Coronary artery (tissue), 2 donors: ENCODE results near the gene INF2.

ENCODE experiments used
- DNase-seq: peaks from one replicate; pipeline ENCODE4 v3.0.0-alpha.2; 2017; ENCODE audit warnings: low spot score
- H3K27ac ChIP-seq, 2 donors: fragments of 200-600 bp; sonication (generic); one replicate each; pipeline ENCODE4 v1.5.1; 2016 to 2019
- H3K4me3 ChIP-seq: fragments of 200-600 bp; sonication (generic); 2 replicates; pipeline ENCODE4 v1.5.1; 2016; ENCODE audit warnings: mild to moderate bottlenecking, moderate library complexity
- TF ChIP-seq, protein P1 (sequence below): fragments of 200-600 bp; sonication (generic); IDR thresholded peaks from one replicate; pipeline ENCODE4 v1.5.1; 2019; ENCODE audit warnings: antibody characterized with exemption

The INF2 gene

DNA sequence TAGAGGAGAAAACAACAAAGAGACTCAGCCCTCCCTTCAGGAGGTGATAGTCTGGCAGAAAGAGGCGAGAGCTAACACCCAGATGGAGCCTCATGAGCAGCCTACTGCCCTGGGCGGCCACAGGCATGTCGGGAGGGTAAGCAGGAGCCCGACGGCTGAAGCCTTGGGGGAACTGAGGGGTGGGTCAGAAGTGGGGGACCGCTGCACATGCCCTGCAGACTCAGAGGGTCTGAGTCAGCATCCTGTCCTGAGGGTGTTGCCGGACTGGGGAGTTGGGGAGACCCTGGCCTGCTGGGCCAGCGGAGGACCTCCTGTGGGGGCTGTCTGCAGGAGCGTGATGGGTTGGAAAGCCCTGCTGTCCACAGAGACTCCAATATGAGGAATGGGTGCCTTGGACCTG, 15.9 kb upstream of the INF2 start:
- DNase-seq: no peak
- Histone ChIP-seq H3K4me3 (no peak overlapping the region), H3K27ac (no peak overlapping the region)
- TF ChIP-seq, protein P1, sequence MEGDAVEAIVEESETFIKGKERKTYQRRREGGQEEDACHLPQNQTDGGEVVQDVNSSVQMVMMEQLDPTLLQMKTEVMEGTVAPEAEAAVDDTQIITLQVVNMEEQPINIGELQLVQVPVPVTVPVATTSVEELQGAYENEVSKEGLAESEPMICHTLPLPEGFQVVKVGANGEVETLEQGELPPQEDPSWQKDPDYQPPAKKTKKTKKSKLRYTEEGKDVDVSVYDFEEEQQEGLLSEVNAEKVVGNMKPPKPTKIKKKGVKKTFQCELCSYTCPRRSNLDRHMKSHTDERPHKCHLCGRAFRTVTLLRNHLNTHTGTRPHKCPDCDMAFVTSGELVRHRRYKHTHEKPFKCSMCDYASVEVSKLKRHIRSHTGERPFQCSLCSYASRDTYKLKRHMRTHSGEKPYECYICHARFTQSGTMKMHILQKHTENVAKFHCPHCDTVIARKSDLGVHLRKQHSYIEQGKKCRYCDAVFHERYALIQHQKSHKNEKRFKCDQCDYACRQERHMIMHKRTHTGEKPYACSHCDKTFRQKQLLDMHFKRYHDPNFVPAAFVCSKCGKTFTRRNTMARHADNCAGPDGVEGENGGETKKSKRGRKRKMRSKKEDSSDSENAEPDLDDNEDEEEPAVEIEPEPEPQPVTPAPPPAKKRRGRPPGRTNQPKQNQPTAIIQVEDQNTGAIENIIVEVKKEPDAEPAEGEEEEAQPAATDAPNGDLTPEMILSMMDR: no peak

DNA sequence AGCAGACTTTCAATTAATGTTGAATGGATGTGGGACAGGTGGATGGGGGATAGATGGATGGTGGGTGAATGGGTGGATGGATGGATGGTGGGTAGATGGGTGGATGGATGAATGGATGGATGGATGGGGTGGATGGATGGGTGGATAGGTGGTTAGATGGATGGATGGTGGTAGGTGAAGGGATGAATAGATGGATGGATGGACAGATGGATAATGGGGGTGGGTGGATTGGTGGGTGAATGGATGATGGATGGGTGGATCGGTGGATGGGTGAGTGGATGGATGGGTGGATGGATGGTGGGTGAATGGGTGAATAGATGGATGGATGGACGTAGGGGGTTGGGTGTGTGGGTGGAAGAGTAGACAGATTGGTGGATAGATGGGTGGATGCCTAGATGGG, 14.0 kb upstream of the INF2 start:
- Histone ChIP-seq H3K4me3 (no peak overlapping the region), H3K27ac (no peak overlapping the region)
- DNase-seq: no peak
- TF ChIP-seq, protein P1: no peak

DNA sequence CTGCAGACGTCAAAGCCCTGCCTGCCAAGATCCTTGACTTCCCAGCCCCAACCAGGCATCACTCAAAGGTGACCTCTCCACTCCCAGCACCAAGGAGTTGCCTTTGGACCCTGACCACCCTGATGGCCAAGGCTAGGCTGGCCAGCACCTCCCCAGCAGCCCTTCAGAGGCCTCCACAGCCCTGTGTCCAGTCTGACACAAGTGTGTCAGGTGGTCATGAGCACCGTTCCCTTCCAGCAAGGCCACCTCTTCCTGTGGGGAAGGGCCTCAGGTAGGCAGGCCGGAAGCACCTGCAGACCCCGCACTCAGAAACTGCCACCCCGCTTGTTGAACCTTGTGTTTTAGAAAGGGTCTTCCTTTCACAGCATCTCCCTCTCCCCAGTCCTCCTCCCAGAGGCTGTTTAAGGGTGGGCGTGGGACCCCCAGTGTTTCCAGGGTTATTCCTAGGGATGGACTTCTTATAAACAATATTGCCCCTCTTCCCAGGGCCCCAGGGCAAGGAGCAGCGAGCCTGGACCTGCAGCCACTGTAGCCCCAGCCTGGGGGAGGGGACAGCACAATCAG, 13.2 kb upstream of the INF2 start:
- TF ChIP-seq, protein P1: no peak
- H3K4me3 ChIP-seq: no peak overlapping the region
- DNase-seq: no peak
- H3K27ac ChIP-seq: peak overlapping the region in 1 of 2 donors; percentile 93

DNA sequence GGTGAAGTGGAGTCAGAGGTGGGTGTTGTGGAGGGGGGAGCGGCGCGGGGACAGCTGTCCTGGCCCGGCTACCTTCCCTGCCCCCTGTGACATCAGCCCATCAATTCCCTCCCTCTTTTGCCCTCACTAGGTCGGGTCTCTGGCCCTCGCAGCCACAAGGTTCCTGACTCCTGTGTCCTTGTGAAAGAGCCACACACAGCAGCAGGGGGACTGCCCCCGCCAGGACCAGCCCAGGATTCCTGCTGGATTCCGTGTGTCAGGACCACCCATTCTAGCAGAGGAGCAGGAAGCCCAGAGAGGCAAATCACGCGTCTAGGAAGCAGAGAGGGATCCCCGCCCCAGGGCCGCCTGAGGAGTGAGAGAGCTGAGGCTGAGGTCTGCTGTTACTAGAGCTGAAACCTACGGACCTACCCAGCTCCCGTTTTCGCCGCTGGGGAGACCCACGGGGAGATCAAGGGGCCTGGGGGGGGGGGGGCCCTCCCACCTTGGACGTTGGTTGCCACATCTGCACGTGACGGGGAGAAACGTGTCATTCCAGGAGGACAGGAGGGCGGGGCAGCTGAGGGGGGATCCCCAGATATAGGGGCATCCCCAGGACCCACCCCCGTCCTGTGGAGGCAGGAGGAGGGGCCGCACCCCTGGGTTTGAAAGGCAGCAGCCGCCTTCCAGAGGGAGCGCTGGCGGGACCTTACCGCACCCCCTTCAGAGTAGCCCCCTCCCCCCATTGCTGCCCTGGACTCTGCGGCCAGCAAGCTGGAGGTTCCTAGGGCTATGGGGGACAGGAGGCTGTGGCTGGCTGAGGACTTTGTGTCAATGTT, 12.5 kb upstream of the INF2 start:
- DNase-seq: peak; percentile 76
- peak overlapping the region; percentile 78 for H3K4me3 ChIP-seq
- peak overlapping the region; percentile 85 to 93 for H3K27ac ChIP-seq
- TF ChIP-seq, protein P1: no peak

DNA sequence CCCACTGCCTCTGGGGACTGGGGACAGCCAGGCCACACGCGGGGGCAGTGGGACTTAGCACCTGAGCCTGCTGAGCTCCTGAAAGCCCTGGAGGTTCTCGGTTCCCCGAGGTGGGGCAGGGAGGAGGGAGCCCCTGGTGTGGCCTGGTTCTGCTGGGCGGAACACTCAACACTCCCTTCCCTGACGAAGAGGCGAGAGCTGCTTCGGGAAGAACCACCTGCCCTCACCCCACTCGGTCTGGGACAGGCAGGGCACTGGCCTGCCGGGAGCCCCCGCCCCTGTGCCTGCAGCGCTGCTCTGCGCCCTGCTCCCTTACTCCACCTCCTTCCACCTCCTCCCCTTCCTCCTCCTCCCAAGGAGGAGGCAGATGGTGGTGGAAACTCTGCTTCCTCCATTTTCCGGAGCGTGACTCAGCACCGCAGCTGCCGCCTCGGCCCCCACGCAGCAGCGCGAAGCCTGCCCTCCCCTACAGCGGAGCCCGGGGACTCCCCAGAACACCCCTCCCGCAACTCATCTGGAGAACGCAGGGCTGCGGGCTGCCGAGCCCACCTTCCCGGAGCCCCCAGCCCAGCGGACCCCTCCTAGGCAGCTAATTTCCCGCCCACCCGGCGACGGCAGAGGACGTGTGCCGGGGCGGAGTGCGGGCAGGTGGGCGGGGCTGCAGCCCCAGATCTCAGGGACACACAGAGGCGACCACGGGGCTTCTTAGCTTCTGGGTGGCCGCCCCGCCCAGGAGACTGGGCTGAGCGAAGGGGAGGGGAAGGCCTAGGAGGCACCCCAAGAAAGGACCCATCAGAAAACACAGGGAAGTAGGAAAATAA, 11.7 kb upstream of the INF2 start:
- TF ChIP-seq, protein P1: no peak
- peak; percentile 85 for DNase-seq
- H3K27ac ChIP-seq: peak overlapping the region; percentile 85 to 93
- H3K4me3 ChIP-seq: peak overlapping the region; percentile 78

DNA sequence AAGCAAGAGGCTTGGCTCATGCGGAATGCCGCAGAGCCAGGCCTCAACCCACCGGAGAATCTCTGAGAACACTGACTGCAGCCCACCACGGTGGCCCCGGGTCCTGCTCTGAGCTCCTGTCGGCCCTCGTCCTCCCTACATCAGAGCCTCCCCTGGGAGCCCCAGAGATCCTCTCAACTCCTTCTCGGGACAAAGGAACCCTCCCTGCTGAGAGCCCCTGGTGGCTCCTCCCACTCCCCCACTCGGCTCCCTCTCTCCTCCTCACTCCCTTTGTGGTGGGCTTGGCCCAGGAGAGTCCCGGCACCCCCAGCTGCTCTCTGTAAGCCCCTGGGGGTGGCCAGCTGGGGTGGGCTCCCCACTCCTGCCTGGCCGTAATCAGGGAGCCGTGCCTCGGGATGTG, 11.1 kb upstream of the INF2 start:
- TF ChIP-seq, protein P1: no peak
- Histone ChIP-seq H3K4me3 (peak overlapping the region; percentile 78), H3K27ac (peak overlapping the region; percentile 85 to 93)
- peak; percentile 76 for DNase-seq
